Stimulated activated CD8-positive, alpha-beta memory T cell treated with anti-CD3 and anti-CD28 coated beads, Interleukin-7, amount 100 ng/mL, for 48 hours (primary cell): ENCODE measurements around the gene SLC23A3.

Experiments
- DNase-seq, 2 donors: peaks; one replicate each; pipeline ENCODE4 v3.0.0-alpha.2; 2020; ENCODE audit warnings: low read depth in 1 of 2; ENCODE audit errors: extremely low read depth in 1 of 2

Gene SLC23A3

DNA sequence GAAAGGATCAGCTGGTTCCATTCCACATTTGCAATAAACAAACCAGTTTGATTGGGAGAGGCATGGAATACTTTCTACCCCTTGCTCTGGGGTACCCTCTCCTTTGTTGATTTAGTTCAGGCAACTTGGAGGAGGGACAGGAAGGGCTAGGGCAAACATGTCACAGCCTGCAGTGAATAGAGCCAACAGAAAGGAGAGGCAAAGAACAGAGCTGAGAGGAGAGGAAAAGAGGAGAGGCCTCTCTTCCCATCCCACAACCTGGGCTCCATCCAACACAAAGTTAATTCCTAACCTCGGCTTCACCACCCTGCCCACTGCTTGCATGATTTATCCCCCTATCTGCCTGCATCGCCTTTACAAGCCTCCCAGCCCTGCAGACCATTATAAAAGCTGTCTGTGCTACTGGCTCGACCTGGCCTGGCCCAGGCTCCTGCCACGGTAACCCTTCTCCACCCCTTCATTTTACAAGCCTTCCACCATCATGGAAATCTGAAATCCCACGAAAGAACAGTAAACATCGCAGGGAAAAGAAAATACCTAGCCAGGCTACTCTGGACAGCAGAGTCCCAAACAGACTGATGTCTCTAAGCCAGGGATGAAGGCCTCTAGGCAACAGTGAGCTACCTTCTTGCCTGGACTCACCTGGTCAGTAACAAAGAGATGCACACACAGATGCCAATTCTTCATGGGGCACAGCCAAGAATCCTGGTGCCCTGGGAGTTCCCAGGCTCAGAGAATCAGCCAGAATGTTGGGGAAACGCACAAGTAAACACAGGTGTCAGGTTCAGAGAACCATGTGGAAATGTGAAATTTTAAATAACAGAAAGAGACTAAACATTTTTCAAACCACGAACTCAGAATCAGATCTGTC, 52.8 kb downstream of the SLC23A3 start:
- DNase-seq = no peak

DNA sequence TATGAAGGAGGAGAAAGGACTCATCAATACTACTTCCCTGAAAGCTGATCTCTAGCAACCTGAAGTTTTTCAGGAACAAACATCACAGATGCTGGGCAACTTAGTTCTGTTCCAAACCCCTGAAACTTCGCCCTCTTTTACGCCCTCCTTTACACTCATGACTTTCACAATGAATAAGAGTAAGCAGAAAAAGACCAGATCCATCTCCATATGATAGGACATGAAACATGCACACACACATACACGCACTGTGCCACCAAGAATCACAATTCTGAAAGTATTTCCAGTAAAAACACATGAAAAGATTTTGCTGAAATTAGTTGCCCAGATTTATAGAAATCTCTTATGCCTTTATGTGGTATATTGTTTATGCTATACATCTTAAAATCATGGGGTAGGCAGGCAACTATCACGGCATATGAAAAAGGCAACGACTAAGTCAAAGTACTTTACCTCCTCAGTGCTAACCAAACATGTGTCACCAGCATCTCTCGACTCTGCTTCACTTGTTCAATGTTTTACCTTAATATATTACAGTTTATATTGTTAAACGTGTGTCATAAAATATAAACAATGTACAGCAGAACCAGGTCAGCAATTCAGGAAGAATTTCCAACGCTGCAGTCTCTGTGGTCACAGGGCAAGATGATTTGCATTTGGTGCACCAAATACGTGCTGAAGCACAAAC, 57.0 kb downstream of the SLC23A3 start:
- no peak for DNase-seq

DNA sequence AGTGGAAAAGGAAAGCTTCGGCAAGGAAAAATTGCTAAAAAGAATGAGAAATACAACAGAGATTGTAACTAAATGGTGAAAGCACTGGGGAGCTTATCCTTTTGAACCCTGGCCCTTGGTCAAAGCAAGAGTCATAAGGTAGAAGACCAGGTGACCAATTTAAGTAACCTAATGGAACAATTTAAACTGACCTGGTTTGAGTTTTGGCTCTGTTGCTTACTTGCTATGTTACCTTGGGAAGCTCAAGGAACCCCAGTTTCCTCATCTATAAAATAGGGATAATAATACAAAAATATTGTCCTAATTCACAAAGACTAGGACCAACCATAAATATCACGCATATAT, 57.8 kb downstream of the SLC23A3 start:
- DNase-seq = no peak
